Stimulated activated CD4-positive, alpha-beta T cell treated with anti-CD3 and anti-CD28 coated beads, Interleukin-1b, Interleukin-23, amount 100 ng/mL, for 24 hours (primary cell): Measurements from ENCODE around the gene ENO2.

Experiments used
- DNase-seq, 4 experiments: peaks; one replicate each; pipeline ENCODE4 v3.0.0-alpha.2; 2020; ENCODE audit warnings: low read depth in 4 of 4, low spot score in 1 of 4

Gene ENO2

DNA sequence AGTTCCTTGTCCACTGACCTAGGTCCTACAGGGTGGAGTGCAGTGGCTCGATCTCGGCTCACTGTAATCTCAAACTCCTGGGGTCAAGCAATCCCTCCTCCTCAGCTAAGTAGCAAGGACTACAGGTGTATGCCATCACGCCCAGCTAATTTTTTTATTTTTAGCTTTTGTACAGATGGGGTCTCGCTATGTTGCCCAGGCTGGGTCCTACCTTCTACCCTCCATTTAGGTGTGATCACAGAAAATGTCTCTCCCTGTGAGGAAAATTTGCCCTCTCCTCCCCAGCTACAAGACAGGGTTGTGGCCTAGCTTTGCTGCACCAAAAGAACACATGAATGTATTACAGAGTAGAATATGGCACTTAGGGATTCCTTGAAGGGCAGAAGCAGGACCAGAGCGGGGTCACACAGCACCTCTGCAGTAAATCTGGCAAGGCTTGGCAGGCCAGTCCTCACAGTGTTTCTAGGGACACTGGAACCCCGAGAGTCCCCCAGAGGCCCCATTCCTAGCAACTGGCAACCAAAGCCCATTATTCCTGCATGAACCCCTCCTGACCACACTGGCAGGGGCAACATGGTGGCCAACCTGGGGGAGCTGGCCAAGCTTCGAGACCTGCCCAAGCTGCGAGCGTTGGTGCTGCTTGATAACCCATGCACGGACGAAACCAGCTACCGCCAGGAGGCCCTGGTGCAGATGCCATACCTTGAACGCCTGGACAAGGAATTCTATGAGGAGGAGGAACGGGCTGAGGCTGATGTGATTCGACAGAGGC lies 2.0 kb upstream of the ENO2 start:
- no peak for DNase-seq

DNA sequence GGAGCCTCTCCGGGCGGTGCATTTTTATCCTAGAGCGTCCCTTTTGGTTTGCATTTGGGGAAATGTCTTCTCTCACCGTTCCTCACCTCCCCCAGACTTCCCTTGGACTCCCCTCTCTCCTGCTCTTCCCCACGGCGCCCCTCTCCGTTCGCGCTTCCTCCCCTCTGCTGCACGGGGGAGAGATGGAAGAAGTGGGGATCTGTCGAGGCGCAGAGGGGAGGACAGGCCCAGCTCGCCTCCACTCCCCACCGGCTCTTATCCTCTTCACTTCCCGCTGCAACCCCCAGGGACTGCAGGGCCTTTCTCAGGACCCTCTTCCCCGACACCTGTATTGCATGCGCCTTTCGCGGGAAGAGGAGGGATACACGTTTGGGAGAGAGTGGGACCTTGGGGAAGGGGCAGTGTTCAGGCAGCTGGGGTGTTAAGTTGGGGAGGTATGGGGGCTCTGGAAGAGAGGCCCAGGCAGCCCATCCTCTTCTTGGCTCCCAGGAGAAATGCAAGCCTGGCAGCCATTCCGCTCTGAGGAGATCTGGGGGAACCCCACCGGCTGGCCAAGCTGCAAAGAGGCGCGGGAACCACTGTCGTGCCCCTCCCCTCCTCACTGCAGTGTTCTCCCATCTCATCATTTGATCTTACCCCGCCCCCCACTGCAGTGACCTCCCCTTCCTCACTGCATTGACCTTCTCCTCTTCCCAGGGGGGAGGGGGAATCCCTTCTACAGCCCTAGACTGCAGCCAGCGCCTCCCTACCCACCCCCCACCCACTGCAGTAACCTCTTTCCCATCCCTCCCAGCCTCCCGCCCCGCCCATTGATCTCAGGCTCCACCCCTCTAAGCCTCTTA lies 788 bp downstream of the ENO2 start:
- no peak for DNase-seq

DNA sequence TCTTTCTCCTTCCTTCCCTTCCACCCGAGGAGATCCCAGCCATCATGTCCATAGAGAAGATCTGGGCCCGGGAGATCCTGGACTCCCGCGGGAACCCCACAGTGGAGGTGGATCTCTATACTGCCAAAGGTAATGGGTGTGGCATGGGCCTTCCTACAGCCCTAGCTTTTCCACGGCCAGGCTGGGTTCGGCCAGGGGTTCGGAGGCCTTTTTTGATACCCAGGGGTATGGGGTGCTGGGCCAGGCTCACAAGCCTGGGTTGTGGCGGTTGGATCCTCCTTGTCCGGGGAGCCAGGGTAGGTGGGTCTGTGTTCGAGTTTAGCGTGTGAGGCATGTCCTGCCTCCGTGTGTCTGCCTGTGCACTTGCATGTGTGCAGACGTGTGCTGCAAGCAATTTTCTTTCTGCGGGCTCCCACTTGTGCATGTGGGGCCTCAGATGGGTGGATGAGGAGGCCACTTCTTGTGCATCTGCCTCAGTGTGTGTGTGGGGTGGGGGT lies 1.5 kb downstream of the ENO2 start:
- DNase-seq = no peak

DNA sequence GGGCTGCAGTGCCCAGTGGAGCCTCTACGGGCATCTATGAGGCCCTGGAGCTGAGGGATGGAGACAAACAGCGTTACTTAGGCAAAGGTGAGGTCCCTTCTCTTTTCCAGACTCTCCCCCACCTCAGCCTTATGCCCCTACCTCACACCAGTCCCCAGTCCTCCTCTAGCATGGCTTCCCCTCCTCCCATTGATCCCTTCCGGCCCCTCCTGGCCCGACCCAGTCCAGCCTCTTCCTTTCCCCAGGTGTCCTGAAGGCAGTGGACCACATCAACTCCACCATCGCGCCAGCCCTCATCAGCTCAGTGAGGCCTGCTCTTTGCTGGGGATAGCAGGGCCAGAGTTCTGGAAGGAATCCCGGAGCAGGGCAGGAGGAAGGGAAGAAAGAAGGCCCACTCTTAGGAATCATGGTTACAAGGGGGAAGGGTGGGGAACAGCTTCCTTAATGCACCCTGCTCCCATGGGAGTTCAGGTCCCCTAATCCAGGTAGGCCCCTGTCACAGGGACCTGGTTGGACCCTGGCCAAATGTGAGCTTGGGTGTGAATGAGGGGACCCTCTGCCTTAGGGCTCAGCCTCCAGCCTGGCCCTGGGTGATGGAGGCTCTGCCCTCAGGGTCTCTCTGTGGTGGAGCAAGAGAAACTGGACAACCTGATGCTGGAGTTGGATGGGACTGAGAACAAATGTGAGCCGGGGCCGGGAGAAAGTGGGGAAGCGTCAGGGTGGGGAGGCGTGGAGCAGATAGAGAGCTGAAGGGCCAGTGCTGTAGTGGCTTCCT lies 2.2 kb downstream of the ENO2 start:
- DNase-seq = no peak

DNA sequence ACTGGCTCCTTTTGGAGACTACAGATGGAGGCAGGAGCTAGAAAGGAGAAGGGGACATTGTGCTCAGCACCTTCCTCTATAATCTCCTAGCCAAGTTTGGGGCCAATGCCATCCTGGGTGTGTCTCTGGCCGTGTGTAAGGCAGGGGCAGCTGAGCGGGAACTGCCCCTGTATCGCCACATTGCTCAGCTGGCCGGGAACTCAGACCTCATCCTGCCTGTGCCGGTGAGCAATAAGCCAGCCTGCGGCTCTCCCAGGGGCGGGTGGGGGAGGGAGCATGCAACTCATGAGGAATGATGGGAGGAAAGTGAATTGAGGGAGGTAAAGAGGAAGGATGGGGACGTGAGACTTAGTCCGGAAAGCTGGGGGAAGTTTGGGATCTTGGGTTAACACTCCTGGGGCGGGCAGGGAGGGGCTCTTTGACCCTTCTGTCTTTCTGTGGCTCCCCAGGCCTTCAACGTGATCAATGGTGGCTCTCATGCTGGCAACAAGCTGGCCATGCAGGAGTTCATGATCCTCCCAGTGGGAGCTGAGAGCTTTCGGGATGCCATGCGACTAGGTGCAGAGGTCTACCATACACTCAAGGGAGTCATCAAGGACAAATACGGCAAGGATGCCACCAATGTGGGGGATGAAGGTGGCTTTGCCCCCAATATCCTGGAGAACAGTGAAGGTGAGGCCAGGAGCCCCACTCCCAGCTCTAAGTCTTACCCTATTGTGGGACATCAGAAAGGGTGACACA lies 3.3 kb downstream of the ENO2 start:
- DNase-seq = no peak

DNA sequence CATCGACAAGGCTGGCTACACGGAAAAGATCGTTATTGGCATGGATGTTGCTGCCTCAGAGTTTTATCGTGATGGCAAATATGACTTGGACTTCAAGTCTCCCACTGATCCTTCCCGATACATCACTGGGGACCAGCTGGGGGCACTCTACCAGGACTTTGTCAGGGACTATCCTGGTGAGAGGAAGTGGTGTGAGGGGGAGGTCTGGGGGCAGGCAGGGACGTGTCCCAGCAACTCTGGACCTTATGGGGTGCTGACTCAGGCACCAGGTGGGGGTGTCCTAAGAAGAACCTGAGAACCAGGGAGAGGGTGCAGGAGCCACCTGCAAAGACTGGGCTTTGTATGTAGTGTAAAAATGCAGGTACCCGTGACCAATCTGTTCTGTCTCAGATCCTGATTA lies 5.2 kb downstream of the ENO2 start:
- DNase-seq = no peak

DNA sequence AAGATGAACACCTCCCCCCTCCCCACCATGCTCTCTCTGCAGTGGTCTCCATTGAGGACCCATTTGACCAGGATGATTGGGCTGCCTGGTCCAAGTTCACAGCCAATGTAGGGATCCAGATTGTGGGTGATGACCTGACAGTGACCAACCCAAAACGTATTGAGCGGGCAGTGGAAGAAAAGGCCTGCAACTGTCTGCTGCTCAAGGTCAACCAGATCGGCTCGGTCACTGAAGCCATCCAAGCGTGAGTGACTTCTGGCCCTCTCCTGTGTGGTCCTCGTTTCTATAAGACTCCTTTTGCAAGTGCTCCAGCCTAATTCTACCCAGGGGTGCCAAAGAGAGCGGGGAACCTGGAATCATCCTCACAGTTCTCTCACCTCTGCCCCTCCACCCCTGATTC lies 7.2 kb downstream of the ENO2 start:
- DNase-seq = no peak

DNA sequence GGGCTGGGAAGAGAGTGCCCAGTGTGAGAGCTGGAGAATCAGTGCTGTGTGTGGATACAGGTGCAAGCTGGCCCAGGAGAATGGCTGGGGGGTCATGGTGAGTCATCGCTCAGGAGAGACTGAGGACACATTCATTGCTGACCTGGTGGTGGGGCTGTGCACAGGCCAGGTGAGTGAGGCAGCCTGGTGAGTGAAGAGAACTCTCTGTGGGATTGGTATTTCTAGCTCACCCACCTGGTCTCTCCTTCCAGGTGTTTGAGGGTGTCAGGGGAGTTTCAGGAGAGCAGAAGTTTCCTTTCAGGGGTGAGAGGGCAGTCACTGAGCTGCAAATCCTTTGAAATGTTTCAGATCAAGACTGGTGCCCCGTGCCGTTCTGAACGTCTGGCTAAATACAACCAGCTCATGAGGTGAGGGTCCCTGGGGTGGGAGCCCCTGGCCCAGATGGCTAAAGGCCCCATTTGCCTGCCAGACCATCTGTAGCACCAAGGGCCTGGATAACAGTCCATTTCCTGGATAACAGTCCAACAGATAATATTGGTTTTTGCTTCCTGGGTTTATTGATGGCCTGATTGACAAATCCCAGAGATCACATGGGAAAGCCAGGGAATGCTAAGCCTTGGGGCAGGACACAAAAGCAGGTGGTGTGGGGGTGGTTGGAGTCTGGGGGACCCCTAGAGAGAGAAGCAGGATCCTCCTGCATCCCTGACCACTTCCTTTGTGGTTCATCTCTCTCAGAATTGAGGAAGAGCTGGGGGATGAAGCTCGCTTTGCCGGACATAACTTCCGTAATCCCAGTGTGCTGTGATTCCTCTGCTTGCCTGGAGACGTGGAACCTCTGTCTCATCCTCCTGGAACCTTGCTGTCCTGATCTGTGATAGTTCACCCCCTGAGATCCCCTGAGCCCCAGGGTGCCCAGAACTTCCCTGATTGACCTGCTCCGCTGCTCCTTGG lies 7.9 kb downstream of the ENO2 start:
- no peak for DNase-seq

DNA sequence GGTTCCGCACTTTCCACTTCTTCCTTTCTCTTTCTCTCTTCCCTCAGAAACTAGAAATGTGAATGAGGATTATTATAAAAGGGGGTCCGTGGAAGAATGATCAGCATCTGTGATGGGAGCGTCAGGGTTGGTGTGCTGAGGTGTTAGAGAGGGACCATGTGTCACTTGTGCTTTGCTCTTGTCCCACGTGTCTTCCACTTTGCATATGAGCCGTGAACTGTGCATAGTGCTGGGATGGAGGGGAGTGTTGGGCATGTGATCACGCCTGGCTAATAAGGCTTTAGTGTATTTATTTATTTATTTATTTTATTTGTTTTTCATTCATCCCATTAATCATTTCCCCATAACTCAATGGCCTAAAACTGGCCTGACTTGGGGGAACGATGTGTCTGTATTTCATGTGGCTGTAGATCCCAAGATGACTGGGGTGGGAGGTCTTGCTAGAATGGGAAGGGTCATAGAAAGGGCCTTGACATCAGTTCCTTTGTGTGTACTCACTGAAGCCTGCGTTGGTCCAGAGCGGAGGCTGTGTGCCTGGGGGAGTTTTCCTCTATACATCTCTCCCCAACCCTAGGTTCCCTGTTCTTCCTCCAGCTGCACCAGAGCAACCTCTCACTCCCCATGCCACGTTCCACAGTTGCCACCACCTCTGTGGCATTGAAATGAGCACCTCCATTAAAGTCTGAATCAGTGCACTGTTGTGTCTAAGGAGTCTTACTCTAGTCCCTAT lies 8.8 kb downstream of the ENO2 start:
- no peak for DNase-seq

DNA sequence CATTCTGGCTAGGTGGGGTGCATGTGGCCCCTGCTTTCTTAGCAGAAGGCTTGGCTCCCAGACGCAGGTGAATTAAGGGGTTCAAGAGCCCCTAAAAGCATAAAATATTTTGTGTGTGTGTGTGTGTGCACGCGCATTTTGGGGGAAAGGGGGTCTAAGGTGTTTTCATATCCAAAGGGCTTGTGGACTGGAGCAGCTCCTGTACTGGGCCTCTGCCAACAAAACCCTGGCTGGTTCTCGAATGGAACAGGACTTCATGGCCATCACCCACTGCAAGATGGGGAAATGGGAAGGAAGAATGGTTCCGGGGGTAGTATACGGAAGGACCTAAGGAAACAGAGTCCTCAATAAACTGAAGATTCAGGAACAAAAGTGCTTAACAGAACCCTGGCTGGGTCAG lies 9.5 kb downstream of the ENO2 start:
- no peak for DNase-seq

DNA sequence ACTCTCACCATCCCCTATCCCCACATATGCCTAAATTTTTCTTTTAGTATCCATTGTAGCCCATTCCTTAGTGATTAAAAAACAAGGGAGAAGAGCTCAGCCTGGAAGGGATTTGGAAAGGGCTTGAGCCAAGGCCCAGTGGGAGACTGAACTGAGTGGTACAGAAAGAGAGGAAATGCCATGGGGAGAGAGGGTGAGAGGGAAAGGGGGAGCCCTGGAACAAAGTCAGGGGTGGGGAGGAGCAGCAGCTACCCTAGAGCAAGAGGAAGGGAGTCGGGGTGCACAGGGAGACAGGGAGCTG lies 10.8 kb downstream of the ENO2 start:
- DNase-seq = no peak

DNA sequence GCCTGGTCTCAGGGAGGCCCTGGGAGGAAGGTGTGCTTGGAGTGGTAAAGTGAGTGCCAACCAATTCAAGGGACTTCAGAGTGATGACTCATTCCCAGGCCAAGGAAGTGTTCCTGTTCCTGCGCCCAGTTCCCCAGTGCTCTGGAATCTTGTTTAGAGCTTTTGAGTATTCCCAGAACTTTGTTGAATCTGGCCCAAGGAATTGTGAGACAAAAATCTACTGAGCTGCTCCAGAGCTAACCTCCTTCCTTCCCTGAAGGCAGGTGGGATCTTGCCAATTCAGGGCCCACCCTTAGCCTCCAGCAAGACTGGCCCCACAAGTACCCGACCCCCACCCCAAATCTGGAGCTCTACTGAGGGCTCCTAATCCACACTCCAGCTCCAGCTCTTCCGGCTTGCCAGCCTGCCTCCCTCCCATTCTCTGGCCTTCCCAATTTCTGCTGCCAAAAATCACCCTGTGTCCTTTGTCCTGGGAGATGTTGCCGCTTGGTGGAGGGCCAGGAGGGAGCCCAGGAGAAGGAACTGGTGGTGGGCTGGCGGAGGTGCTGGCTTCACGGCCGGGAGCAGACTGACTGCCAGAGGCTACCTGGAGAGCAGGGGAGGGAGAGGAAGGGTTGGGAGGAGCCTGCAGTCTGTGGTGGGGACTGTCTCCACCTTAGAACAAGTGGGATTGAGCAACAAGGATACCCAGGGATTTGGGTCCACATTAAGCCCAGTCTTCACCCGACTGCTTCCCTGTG lies 11.3 kb downstream of the ENO2 start:
- DNase-seq = no peak

DNA sequence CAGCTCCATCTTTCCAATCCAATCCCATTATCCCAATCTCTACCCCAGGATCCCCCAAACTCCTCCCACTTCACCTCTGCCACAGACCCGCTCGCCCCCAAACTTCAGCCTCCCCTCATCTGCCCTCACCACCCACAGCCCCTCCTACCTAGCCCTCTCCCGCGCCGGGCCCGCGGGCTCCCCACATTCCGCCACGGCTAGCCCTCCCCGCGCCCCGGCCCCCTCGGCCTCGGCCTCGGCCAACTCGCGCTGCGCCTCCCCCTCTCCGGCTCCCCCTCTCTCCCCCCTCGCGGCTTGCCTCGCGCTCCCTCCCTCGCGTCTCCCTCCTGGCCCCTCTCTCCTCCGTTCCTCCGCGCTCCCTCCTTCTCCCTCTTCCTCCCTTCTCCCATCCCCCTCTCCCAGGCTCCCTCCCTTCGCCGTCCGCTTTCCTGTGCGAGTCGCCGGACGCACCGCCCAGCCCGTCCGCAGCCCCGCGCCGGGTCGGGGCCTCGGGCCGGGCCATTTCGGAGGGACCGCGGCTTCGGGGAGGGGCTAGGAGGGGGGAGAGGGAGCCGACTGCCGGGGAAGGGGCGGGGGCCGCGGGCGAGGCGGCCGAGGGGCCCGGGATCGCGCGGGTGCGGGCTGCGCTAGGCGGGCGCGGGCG lies 13.1 kb downstream of the ENO2 start, which contains the start of gene ATN1:
Gene ATN1 (plus strand): TSS at position 581 of the 643 bp plus-strand sequence. CDS start 6,043 bp downstream, outside the sequence.
- no peak for DNase-seq

DNA sequence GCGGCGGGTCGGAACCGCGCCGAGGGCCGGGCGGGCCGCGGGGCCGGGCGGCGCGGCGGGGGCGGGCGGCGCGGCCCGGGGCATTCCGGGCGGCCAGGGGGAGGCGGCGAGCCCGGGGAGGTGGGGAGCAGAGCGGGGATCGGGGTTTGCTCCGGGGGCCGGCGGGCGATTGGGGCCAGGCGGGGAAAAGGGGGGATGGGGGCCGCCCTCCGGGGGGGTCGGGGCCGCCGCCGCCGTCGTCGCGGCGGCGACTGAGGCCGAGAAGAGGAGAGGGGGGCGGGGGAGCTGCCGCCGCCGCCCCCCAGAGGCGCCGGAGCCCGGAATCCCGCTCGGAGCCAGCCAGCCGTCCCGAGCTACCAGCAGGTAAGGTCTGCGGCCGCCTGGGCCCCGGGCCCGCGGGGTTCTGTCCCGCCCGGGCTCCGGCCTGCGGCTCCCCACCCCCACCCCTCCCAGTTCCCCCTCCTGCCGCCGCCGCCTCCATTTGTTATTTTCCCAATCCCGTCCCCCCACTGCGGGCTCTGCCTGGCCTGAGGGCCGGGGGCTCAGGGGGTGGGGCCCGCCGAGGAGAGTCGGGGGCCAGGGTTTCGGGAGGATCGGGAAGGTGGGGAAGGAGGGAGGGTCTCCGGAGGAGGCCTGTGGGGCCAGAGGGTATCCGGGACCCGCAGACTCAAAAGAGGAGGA lies 13.8 kb downstream of the ENO2 start:
- DNase-seq = no peak

DNA sequence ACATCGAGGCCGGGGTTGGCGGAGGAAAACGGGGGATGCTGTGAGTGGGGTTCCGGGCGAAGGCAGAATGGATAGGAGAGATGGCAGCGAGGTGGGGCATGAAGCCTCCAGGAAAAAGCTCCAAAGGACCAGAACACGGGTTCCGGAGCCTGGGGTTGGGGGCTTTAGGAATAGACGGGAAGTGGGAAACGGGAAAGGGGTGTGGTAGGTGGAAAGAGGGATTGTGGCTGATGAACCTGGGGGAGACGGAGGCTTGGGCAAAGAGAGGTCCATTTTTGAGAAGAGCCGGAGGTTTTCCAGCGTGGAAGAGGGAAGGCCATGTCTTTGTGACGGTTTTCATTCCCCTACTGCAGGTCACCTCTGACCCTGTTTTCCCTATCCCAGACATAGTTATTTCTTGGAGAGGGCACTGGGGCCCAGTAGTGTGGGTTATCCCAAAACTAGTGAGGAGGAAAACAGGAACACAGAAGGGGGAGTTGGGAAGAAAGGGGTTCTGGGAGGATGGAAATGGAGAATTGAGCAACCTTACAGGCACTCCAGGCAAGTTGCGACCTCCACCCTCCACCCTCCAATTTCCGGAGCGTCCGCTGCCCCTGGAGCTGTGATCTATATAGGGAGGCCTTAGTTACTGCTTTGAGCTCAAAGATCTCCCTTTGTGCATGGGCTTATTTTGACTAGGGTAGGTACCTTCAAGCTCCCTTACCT lies 14.5 kb downstream of the ENO2 start:
- DNase-seq = no peak

DNA sequence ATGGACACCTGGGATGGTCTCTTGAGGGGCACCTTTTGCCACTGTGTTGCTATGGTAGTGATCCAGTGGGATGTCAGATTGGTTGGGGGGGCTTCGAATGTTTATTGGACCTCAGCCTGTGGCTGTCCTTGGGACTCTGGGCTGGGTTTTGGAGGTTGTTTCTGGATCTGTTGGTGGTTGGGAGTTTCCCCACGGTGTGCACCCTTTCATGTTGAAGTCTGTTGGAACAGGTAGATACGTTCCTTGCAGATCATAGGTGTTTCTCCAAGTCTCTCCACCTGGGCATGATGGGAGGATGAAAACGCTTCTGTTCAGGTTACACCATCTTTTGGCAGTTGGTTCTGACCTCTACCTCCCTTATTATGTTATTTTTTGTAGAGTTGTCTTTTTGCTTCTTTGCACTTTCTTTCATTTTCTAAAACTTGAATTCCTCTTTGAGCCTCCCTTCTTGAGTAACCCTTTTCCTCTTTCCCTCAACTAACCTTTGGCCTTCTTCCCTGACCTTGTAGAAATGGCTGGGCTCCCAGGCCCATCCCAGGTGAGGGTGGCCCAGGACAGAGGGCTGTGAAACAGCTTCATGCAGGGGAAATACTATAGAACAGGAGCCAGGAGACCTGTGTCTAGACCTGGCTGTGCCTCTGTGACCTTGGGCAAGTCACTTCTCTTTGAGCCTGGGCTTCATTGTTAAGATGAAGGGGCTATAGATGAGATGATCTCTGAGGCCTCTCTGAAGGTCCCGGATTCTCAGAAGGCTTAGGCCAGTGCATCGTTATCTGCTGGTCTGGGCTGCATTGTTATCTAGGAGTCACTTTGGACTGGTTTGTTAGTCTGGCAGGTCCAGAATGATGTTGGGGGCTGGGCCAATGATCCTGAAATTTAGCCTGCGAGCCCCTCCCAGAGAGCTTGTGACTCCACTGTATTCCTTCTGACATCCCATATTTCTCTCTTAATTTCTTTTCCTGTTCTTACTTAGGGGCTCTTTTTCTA lies 15.4 kb downstream of the ENO2 start:
- no peak for DNase-seq
